OCI-LY1 (cell line): ENCODE data around the gene ASB13.

Experiments
- H2AFZ ChIP-seq: fragments of 200-600 bp; sonication (generic), shearing (Covaris generic); 2 replicates; pipeline ENCODE4 v1.6.0; 2014; ENCODE audit warnings: antibody characterized with exemption, mild to moderate bottlenecking, low read length
- H3F3A ChIP-seq: fragments of 200-600 bp; sonication (generic), shearing (Covaris generic); 2 replicates; pipeline ENCODE4 v1.6.0; 2014; ENCODE audit warnings: mild to moderate bottlenecking, antibody characterized with exemption, low read length, moderate library complexity; ENCODE audit not compliant: insufficient read depth
- H3K27ac ChIP-seq: fragments of 200-600 bp; sonication (generic); 2 replicates; pipeline ENCODE4 v1.5.1; 2014; ENCODE audit warnings: low read length, mixed run types, mild to moderate bottlenecking, low read depth; ENCODE audit not compliant: poor library complexity, severe bottlenecking
- H3K27me3 ChIP-seq: fragments of 200-600 bp; sonication (generic); 2 replicates; pipeline ENCODE4 v1.6.0; 2014; ENCODE audit warnings: antibody characterized with exemption, mild to moderate bottlenecking, low read length, moderate library complexity; ENCODE audit not compliant: insufficient read depth
- H3K36me3 ChIP-seq: fragments of 200-600 bp; sonication (generic); 2 replicates; pipeline ENCODE4 v1.6.1; 2014; ENCODE audit warnings: mild to moderate bottlenecking, antibody characterized with exemption, low read length, moderate library complexity, mixed read lengths; ENCODE audit not compliant: insufficient read depth
- H3K4me1 ChIP-seq: fragments of 200-600 bp; sonication (generic); 2 replicates; pipeline ENCODE4 v1.5.1; 2014; ENCODE audit warnings: mild to moderate bottlenecking, low read length, moderate library complexity; ENCODE audit not compliant: insufficient read depth, severe bottlenecking
- H3K4me2 ChIP-seq: fragments of 200-600 bp; sonication (generic), shearing (Covaris generic); 2 replicates; pipeline ENCODE4 v1.6.1; 2014; ENCODE audit warnings: low read length
- H3K4me3 ChIP-seq: fragments of 200-600 bp; sonication (generic); 2 replicates; pipeline ENCODE4 v1.5.1; 2014; ENCODE audit warnings: low read length, low read depth, mild to moderate bottlenecking, mixed read lengths; ENCODE audit not compliant: poor library complexity, severe bottlenecking
- H3K79me2 ChIP-seq: fragments of 200-600 bp; shearing (Covaris generic); 2 replicates; pipeline ENCODE4 v1.6.1; 2016; ENCODE audit warnings: mixed run types, low read length, mixed read lengths; ENCODE audit not compliant: insufficient read depth
- H3K9ac ChIP-seq: fragments of 200-600 bp; sonication (generic), shearing (Covaris generic); 2 replicates; pipeline ENCODE4 v1.6.1; 2014; ENCODE audit warnings: mild to moderate bottlenecking, low read length, mixed read lengths
- H3K9me2 ChIP-seq: fragments of 200-600 bp; sonication (generic), shearing (Covaris generic); 2 replicates; pipeline ENCODE4 v1.6.1; 2014; ENCODE audit warnings: low read depth, mild to moderate bottlenecking, low read length, mixed read lengths
- H3K9me3 ChIP-seq: fragments of 200-600 bp; shearing (Covaris generic); 2 replicates; pipeline ENCODE4 v1.6.1; 2014; ENCODE audit warnings: low read length, mixed read lengths
- H4K20me1 ChIP-seq: fragments of 200-600 bp; sonication (generic), shearing (Covaris generic); 2 replicates; pipeline ENCODE4 v1.6.0; 2016; ENCODE audit warnings: mild to moderate bottlenecking, low read length; ENCODE audit not compliant: insufficient read depth
- EZH2 ChIP-seq: fragments of 200-600 bp; sonication (generic), shearing (Covaris generic); IDR thresholded peaks from 2 replicates; pipeline ENCODE4 v1.8.0; 2017; ENCODE audit warnings: borderline replicate concordance, mixed run types, mild to moderate bottlenecking, antibody characterized with exemption, low read length, moderate library complexity, mixed read lengths
- TF ChIP-seq, protein P1 (sequence below): fragments of 200-600 bp; sonication (generic), shearing (Covaris generic); IDR thresholded peaks from 2 replicates; pipeline ENCODE4 v1.5.1; 2017; ENCODE audit warnings: mild to moderate bottlenecking, antibody characterized with exemption, low read length, moderate library complexity, mixed read lengths

Gene ASB13

DNA sequence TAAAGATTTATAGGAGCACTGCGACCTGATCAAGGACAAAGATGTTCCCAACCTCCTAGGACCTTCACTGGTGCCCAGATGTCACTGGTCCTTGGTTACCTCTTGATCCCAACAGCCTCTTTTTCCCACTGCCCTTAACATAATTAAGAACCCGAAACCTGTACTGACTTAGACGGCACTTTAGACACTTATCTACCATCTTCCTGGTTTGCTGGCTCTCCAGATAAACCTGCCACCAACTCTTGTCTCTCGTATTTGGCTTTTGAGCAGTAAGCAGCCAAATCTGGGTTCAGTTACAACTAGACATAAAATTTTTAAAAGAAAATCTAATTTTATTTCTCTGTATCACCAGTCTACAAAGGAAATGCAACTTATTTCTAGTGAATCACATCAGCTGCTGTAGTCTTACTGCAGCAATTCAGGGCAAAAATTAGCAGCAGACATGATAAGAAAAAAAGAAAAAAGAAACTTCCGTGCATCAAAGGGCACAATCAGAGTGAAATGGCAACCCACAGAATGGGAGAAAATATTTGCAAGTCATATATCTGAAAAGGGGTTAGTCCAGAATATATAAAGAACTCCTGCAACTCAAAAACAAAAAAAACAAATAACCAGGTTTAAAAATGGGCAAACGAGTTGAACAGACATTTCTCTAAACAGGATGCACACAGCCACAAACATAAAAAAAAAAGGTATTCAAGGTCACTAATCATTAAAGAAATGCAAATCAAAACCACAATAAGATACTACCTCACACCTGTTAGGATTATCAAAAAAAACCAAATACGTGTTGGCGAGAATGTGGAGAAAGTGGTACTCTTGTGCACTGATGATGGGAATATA, 9.4 kb downstream of the ASB13 start:
- TF ChIP-seq, protein P1, sequence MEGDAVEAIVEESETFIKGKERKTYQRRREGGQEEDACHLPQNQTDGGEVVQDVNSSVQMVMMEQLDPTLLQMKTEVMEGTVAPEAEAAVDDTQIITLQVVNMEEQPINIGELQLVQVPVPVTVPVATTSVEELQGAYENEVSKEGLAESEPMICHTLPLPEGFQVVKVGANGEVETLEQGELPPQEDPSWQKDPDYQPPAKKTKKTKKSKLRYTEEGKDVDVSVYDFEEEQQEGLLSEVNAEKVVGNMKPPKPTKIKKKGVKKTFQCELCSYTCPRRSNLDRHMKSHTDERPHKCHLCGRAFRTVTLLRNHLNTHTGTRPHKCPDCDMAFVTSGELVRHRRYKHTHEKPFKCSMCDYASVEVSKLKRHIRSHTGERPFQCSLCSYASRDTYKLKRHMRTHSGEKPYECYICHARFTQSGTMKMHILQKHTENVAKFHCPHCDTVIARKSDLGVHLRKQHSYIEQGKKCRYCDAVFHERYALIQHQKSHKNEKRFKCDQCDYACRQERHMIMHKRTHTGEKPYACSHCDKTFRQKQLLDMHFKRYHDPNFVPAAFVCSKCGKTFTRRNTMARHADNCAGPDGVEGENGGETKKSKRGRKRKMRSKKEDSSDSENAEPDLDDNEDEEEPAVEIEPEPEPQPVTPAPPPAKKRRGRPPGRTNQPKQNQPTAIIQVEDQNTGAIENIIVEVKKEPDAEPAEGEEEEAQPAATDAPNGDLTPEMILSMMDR: no peak
- TF ChIP-seq EZH2: no peak
- Histone ChIP-seq H3K27ac (no peak overlapping the region), H3K27me3 (no peaks in the 10 kb centered on the region), H3K79me2 (no peaks in the 10 kb centered on the region), H3K9ac (no peak overlapping the region), H3K36me3 (no peaks in the 10 kb centered on the region), H3F3A (no peaks in the 10 kb centered on the region), H3K9me3 (no peaks in the 10 kb centered on the region), H3K4me2 (no peak overlapping the region), H3K9me2 (no peaks in the 10 kb centered on the region), H2AFZ (no peak overlapping the region), H3K4me3 (no peak overlapping the region), H4K20me1 (no peaks in the 10 kb centered on the region), H3K4me1 (peaks cover 16% of the 10 kb centered on the region)

DNA sequence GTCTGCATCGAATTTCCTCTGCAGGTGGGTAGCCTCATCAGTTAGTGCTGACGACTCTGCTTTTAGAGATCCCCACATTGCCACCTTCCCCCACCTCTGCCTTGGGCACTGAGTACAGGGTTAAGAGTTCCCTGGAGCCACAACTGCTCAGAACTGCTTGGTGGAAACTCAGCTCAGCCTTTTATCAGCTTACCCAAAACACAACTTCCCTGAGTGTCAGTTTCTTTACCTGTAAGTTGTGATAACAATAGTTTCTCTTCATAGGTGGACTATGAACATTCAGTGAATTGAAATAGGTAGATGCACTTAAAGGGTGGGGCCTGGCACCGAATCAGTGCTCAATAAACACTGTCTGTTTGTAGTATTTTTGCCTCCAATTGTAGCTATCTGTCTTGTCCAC, 11.3 kb downstream of the ASB13 start:
- no peaks in the 10 kb centered on the region for H3K9me2 ChIP-seq
- H3K4me1 ChIP-seq: peaks cover 16% of the 10 kb centered on the region
- no peaks in the 10 kb centered on the region for H3K79me2 ChIP-seq
- no peak overlapping the region for H3K27ac ChIP-seq
- no peak for TF ChIP-seq EZH2
- TF ChIP-seq, protein P1: no peak
- H3K27me3 ChIP-seq: no peaks in the 10 kb centered on the region
- no peaks in the 10 kb centered on the region for H3K9me3 ChIP-seq
- no peaks in the 10 kb centered on the region for H3F3A ChIP-seq
- H4K20me1 ChIP-seq: no peaks in the 10 kb centered on the region
- no peak overlapping the region for H2AFZ ChIP-seq
- H3K4me3 ChIP-seq: no peak overlapping the region
- H3K36me3 ChIP-seq: no peaks in the 10 kb centered on the region
- no peak overlapping the region for H3K9ac ChIP-seq
- H3K4me2 ChIP-seq: no peak overlapping the region

DNA sequence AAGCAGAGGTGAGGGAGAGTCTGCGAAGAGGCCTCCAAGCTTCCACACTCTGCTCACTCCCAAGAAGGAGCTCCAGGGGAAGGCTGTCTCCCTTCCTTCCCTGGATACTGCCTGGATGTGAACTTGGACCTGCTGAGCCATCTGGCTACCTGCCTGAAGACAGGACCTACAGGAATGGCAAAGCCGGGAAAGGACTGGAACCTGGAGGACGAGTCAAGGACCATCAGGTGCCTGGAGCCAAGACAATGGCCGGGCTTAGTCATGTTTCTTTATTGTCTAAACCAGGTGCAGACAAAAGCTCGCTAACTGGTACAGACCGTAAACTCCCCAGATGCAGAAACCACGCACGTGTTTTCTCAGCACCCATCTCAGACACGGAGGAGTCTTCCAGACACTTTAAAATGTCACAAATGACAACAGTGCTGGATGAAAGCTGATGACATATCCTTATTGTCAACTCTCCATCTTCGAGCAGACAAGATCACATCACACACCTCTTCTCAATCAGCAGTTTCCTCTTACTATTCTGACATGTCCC, 12.1 kb downstream of the ASB13 start:
- Histone ChIP-seq H3K9me2 (no peaks in the 10 kb centered on the region), H3K36me3 (no peaks in the 10 kb centered on the region), H3F3A (no peaks in the 10 kb centered on the region), H3K4me2 (no peak overlapping the region), H4K20me1 (no peaks in the 10 kb centered on the region), H2AFZ (no peak overlapping the region), H3K27me3 (no peaks in the 10 kb centered on the region), H3K9me3 (no peaks in the 10 kb centered on the region), H3K27ac (no peak overlapping the region), H3K9ac (no peak overlapping the region), H3K4me1 (peaks cover 10% of the 10 kb centered on the region), H3K79me2 (no peaks in the 10 kb centered on the region), H3K4me3 (no peak overlapping the region)
- TF ChIP-seq, protein P1: no peak
- no peak for TF ChIP-seq EZH2
